IPS DF 19.7 (cell line): ENCODE measurements around the gene TRIM24.
"Not testable (repeated sequence)": the region's sequence is repeated elsewhere in the genome, so short reads cannot be mapped to it uniquely, and the experiment has no call there.

Experiments used
- DNase-seq: peaks from one replicate; pipeline ENCODE4 v3.0.0-alpha.2; 2013; ENCODE audit warnings: low read depth, low spot score

Gene TRIM24

GRCh38 chr7:138493535-138493934 is 33.5 kb downstream of the TRIM24 start:
- no peak for DNase-seq

GRCh38 chr7:138495485-138495884 is 35.4 kb downstream of the TRIM24 start:
- no peak for DNase-seq

- DNase-seq = no peak
These were observed 39.3 kb downstream of the TRIM24 start for GRCh38 chr7:138499340-138499739.

- not testable (repeated sequence) for DNase-seq
These were observed 40.2 kb downstream of the TRIM24 start for GRCh38 chr7:138500303-138500702.

GRCh38 chr7:138500892-138501291 is 40.8 kb downstream of the TRIM24 start:
- no peak for DNase-seq

- DNase-seq = no peak
These were observed 42.1 kb downstream of the TRIM24 start for GRCh38 chr7:138502023-138502767.

GRCh38 chr7:138505361-138505873 is 45.4 kb downstream of the TRIM24 start:
- no peak for DNase-seq

- no peak for DNase-seq
These were observed 46.7 kb downstream of the TRIM24 start for GRCh38 chr7:138506764-138507163.

- DNase-seq = no peak
These were observed 49.9 kb downstream of the TRIM24 start for GRCh38 chr7:138510003-138510402.

- no peak for DNase-seq
These were observed 52.2 kb downstream of the TRIM24 start for GRCh38 chr7:138512092-138512858.

GRCh38 chr7:138512885-138513284 is 52.8 kb downstream of the TRIM24 start:
- DNase-seq = no peak

- no peak for DNase-seq
These were observed 53.3 kb downstream of the TRIM24 start for GRCh38 chr7:138513344-138513871.

- DNase-seq = no peak
These were observed 54.0 kb downstream of the TRIM24 start for GRCh38 chr7:138514044-138514443.

GRCh38 chr7:138515001-138515528 is 55.0 kb downstream of the TRIM24 start:
- DNase-seq = no peak

GRCh38 chr7:138519061-138519798 is 59.2 kb downstream of the TRIM24 start:
- no peak for DNase-seq

GRCh38 chr7:138520742-138521141 is 60.7 kb downstream of the TRIM24 start:
- no peak for DNase-seq

- no peak for DNase-seq
These were observed 61.9 kb downstream of the TRIM24 start for GRCh38 chr7:138521837-138522461.

GRCh38 chr7:138524259-138524658 is 64.2 kb downstream of the TRIM24 start:
- no peak for DNase-seq

GRCh38 chr7:138525757-138526156 is 65.7 kb downstream of the TRIM24 start:
- DNase-seq = no peak

- DNase-seq = no peak
These were observed 67.7 kb downstream of the TRIM24 start for GRCh38 chr7:138527746-138528223.

- DNase-seq = not testable (repeated sequence)
These were observed 76.8 kb downstream of the TRIM24 start for GRCh38 chr7:138536833-138537232.
